HG02642 (cell line): ENCODE measurements around the gene TMEM41A.

Experiments used
- ATAC-seq: cut with Tn5 transposase; IDR thresholded peaks from one replicate; pipeline ENCODE4 v1.9.1; 2021; ENCODE audit warnings: mild to moderate bottlenecking; ENCODE audit not compliant: unreplicated experiment, poor library complexity

Gene TMEM41A

GRCh38 chr3:185498503-185499396, at the start of gene TMEM41A:
TMEM41A (minus strand) TSS chr3:185499035; CDS start chr3:185498961, 74 bp downstream.
- peak; percentile 95 for ATAC-seq

GRCh38 chr3:185540695-185541094, 41.9 kb upstream of the TMEM41A start:
- ATAC-seq, result no peak

- no peak for ATAC-seq
Measured at GRCh38 chr3:185539934-185540333, 41.1 kb upstream of the TMEM41A start.

- peak; percentile 98 for ATAC-seq
Measured at GRCh38 chr3:185537369-185537970, 38.6 kb upstream of the TMEM41A start.

GRCh38 chr3:185534511-185534910, 35.7 kb upstream of the TMEM41A start:
- ATAC-seq, result no peak

- no peak for ATAC-seq
Measured at GRCh38 chr3:185532901-185533300, 34.1 kb upstream of the TMEM41A start.

GRCh38 chr3:185530856-185531255, 32.0 kb upstream of the TMEM41A start:
- no peak for ATAC-seq

- no peak for ATAC-seq
Measured at GRCh38 chr3:185528532-185528931, 29.7 kb upstream of the TMEM41A start.

DNA sequence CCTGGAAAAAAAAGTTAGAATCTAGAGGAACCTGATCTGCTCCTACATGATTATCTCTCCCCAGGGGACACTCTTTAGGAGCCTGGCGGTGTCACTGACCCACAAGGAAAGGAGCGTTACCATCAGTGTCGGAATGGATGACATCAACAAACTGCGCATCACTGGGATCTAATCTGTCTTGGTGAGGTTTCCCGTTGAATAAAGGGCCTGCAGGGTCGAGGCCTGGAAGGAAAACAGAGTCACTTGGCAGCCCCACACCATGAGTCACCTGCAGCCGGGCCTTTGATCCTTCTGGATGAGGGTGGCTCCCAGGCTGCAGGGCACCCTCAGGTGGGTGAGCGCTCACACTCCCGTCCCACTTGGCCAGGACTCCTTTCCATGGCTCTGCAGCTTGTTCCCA, 28.5 kb upstream of the TMEM41A start:
- ATAC-seq, result no peak

DNA sequence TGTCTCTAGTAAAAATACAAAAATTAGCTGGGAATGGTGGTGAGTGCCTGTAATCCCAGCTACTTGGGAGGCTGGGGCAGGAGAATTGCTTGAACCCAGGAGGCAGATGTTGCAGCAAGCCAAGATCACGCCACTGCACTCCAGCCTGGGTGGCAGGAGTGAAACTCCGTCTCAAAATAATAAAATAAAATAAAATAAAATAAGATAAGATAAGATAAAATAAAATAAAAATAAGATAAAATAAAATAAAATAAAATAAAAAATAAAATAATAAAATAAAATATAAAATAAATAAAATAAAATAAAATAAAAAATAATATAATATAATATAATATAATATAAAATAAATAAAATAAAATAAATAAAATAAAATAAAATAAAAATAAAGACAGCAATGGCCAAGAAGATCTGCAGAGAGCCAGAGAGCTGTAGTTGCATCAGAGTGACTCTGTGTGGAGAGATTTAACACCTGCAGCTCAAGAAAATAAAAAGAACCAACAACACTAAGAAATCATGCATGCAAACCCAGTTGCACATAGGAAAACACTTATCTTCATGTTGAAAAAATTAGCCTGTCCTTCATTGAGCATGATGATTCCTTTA, 27.6 kb upstream of the TMEM41A start:
- no peak for ATAC-seq

DNA sequence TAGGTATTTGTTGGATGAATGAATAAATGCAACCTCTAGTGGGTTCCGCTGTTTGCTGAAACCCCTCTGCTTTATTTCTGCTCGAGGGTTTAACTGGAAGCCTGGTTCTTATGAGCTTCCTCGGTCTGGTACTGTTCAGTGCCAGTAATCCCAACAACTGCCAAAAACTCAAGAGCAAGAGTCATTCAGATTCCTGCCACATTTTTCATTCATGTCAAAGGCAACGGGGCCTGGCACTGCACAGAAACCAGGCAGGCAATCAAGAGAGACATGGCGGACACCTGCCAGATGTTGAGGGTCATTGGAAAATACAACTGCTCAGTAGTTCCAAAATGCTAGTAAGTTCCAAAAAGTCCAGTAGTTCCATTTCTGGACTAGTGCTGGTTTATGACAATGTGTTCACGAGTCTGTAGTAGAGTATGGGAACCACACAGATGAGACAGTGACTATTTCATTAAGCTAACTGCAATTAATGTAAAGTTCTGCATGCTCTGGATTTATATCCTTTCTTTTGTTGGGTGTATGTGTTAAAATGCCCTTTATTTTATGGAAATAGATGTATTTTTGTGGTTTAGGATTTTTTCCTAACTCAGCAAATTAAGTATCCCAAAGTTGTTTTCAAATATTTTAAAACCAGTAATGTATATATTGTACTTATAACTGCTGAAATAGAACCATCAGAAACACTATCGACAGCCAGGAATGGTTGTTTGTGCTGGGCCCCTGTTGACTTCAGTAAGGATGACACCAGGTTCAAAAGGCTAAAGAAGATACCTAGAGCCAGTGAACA, 22.7 kb upstream of the TMEM41A start:
- ATAC-seq, result no peak

GRCh38 chr3:185519021-185519420, 20.2 kb upstream of the TMEM41A start:
- no peak for ATAC-seq

DNA sequence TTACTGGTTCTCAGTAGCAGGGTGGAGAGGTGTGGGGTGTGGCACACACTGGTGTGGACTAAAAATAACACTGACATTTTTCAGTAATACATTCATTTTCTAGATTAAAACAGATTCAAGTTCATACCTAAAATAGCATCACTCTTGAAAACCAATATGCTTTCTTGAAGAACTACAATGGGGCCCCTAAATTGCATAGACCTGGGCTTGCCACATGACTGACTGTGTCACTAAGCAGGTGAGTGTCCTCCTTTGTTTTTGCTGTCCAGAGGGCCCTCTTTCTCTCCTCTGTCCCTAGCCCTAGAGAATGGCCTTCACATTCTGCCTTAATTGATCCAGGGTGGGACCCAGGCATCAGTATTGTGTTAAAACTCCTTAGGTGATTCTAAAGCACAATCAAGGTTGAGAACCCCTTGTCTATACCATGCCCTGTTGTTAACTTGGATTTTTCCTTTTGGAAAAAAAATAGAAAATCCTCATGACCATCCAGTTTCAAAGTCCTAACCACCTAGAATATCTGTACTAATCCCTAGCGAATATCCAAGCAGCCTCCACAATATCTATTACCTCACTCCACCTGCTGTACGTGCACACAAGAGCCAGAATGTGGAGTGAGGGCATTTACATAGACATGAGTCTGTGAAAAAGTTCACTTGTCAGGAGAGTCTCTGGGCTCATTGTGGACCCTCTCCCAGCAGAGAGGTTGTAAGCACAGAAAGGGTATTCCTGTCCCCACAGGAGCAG, 18.7 kb upstream of the TMEM41A start:
- ATAC-seq, result no peak

DNA sequence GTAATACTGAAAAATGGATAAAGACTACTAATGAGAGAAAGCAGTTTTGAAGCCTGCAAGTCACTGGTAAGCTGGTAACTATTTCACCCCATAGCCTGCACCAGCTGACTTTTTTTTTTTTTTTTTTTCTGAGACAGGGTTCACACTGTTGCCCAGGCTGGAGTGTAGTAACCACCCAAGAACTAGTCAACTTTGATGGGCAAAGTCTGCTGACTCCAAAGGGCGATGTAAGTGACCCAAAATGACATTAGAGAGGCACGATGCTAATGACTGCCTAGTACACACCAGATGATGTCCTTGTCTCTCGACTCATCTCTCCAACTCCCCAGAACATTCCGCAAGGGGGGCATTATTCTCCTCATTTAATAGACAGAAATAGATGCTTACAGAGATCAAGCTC, 12.9 kb upstream of the TMEM41A start:
- no peak for ATAC-seq

GRCh38 chr3:185508335-185508991, 9.6 kb upstream of the TMEM41A start:
- ATAC-seq, result no peak

DNA sequence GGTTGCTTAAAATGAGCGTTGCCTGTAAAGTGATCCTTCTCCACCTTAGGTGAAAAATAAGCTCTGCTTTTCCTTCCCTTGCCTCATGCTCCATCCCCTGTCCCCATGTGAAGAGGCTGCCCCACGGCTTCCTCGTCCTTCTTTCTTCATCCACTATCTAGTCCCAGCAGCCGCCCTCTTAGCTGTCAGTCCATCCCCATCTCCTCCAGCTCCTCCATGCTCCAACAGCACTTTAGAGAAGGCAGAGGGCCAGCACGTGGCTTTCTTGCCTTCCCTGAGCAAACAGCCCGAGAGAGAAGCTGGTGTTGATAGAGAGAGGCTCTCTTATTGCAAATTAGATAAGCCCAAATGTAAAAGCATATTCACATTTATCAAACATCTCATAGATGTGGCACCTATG, 9.0 kb upstream of the TMEM41A start:
- ATAC-seq, result no peak

GRCh38 chr3:185504636-185505035, 5.8 kb upstream of the TMEM41A start:
- no peak for ATAC-seq

GRCh38 chr3:185503521-185503920, 4.7 kb upstream of the TMEM41A start:
- no peak for ATAC-seq

DNA sequence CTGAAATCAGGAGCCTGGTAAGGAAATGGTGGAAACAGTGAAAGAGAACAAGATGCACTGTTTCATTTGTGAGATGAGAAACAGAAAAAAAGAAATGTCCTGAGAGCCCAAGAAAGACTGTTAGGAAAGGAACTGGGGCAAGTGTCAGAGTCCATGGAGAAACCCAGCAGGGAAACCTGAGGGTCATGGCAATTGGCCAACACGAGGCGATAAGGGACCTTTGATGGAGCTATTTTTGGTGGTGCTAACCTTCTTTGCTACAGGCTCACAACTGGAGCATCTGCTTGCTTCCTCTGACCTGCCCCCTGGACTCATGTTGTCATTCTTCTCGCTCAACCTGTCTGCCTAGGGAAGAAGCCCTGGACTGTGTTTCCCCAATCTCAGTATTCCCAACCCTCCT, 4.2 kb upstream of the TMEM41A start:
- ATAC-seq, result no peak
